NCI-H1930 (cell line): ENCODE measurements around the gene MAN1A1.

Experiments
- DNase-seq, 2 experiments: peaks; one replicate each; lab custom pipeline; 2025; lab: John Stamatoyannopoulos, UW

The MAN1A1 gene

GRCh38 chr6:119346450-119346849, 3.1 kb downstream of the MAN1A1 start:
- no peak for DNase-seq

- DNase-seq = no peak
Observed at GRCh38 chr6:119345114-119345513, 4.4 kb downstream of the MAN1A1 start.

GRCh38 chr6:119344306-119344705, 5.3 kb downstream of the MAN1A1 start:
- no peak for DNase-seq

GRCh38 chr6:119343573-119344146, 5.9 kb downstream of the MAN1A1 start:
- no peak for DNase-seq

- no peak for DNase-seq
Observed at GRCh38 chr6:119343167-119343566, 6.4 kb downstream of the MAN1A1 start.

- DNase-seq = no peak
Observed at GRCh38 chr6:119342430-119342829, 7.1 kb downstream of the MAN1A1 start.

GRCh38 chr6:119340796-119341487, 8.6 kb downstream of the MAN1A1 start:
- DNase-seq = no peak

- no peak for DNase-seq
Observed at GRCh38 chr6:119339941-119340456, 9.6 kb downstream of the MAN1A1 start.

- DNase-seq = no peak
Observed at GRCh38 chr6:119337762-119338161, 11.8 kb downstream of the MAN1A1 start.

- no peak for DNase-seq
Observed at GRCh38 chr6:119337252-119337651, 12.3 kb downstream of the MAN1A1 start.

GRCh38 chr6:119334535-119335264, 14.9 kb downstream of the MAN1A1 start:
- no peak for DNase-seq

- DNase-seq = no peak
Observed at GRCh38 chr6:119333707-119334295, 15.8 kb downstream of the MAN1A1 start.

GRCh38 chr6:119333063-119333609, 16.4 kb downstream of the MAN1A1 start:
- no peak for DNase-seq

- DNase-seq = no peak
Observed at GRCh38 chr6:119331663-119332286, 17.8 kb downstream of the MAN1A1 start.

- DNase-seq = no peak
Observed at GRCh38 chr6:119330520-119331113, 18.9 kb downstream of the MAN1A1 start.

- no peak for DNase-seq
Observed at GRCh38 chr6:119329794-119330180, 19.8 kb downstream of the MAN1A1 start.

GRCh38 chr6:119328892-119329793, 20.4 kb downstream of the MAN1A1 start:
- no peak for DNase-seq

- no peak for DNase-seq
Observed at GRCh38 chr6:119328254-119328653, 21.3 kb downstream of the MAN1A1 start.

- no peak for DNase-seq
Observed at GRCh38 chr6:119327810-119328209, 21.8 kb downstream of the MAN1A1 start.

- no peak for DNase-seq
Observed at GRCh38 chr6:119326291-119327005, 23.1 kb downstream of the MAN1A1 start.
